C4-2B (cell line): ENCODE measurements around the gene DSCAM.

ENCODE experiments used
- H3K27ac ChIP-seq: fragments of 450-650 bp; 2 replicates; pipeline ENCODE4 v1.5.1; 2017
- ZFX ChIP-seq: fragments of 450-650 bp; IDR thresholded peaks from 2 replicates; pipeline ENCODE4 v1.6.1; 2017
- TF ChIP-seq, protein P1 (sequence below): fragments of 450-650 bp; conservative IDR thresholded peaks from 2 replicates; pipeline ENCODE4 v1.5.1; 2017; ENCODE audit warnings: mild to moderate bottlenecking

Gene DSCAM

DNA sequence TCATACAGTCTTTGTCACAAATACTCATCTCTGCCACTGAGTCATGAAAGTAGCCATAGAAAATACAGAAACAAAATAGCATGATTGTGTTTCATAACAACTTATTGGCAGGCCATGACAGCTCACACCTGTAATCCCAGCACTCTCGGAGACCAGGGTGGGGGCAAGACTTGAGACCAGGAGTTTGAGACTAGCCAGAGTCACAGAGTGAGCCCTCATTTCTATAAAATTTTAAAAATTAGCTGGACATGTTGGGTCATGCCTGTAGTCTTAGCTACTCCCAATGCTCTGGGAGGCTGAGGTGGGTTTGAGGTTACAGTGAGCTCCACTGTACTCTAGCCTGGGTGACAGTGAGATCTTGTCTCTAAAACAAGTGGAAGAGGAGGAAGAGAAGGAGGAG lies 568.6 kb downstream of the DSCAM start:
- no peak overlapping the region for H3K27ac ChIP-seq
- TF ChIP-seq, protein P1, sequence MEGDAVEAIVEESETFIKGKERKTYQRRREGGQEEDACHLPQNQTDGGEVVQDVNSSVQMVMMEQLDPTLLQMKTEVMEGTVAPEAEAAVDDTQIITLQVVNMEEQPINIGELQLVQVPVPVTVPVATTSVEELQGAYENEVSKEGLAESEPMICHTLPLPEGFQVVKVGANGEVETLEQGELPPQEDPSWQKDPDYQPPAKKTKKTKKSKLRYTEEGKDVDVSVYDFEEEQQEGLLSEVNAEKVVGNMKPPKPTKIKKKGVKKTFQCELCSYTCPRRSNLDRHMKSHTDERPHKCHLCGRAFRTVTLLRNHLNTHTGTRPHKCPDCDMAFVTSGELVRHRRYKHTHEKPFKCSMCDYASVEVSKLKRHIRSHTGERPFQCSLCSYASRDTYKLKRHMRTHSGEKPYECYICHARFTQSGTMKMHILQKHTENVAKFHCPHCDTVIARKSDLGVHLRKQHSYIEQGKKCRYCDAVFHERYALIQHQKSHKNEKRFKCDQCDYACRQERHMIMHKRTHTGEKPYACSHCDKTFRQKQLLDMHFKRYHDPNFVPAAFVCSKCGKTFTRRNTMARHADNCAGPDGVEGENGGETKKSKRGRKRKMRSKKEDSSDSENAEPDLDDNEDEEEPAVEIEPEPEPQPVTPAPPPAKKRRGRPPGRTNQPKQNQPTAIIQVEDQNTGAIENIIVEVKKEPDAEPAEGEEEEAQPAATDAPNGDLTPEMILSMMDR = no peak
- TF ChIP-seq ZFX = no peak

DNA sequence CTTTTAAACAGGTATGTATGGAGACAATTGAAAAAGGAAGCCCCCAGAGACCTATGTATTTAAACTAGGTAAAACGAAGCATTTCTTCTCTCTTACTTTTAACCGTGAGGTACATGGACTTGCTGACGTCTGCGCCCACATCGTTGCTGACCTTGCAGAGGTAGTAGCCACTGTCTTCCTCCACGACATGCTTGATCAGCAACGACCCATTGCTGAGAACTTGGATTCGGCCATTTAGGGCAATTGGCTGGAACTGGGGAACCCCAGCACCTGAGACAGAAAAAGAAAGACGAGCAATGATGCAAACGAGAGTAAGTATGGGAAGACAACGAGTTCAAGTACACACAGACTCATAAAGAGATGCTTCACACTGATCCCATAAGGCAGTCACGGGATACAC lies 571.0 kb downstream of the DSCAM start:
- no peak overlapping the region for H3K27ac ChIP-seq
- TF ChIP-seq ZFX = no peak

DNA sequence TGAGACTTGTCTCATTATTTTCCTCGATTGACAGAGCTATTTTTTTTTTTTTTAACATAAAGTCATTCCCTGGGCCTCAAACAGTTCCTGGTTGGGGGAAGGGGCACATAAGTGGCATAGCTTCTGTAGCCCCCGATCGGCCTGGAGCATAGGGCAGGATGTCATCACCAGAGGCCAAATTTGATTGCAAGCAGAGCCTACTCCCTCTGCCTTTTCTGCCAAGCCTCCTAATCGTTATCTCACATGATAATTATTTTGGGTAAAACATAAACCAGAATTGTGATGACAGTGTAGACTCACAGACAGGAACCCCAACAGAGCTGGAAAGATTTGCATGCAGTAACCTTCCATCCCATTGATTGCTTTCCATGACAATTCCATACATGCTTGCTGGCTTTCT lies 574.9 kb downstream of the DSCAM start:
- H3K27ac ChIP-seq = no peak overlapping the region
- no peak for TF ChIP-seq ZFX
- TF ChIP-seq, protein P1 = no peak

DNA sequence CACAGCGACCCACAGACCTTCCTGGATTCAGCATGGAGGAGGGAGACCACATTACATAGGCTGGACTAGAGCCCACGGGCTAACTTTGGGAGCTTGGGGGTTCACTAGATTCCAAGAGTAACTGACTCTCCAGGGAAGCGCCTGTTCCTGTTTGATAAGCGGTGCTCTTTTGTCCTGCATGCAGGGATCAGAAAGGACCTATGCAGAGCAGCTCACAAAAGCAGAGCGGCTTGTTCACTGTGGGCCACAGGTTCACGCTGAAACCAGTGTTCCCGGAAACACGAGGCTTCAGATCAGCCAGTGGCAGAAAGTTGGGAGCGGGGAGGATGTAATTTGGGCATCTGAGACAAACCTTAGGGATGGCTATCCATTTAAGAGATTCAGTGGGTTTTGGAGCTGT lies 575.8 kb downstream of the DSCAM start:
- no peak overlapping the region for H3K27ac ChIP-seq

DNA sequence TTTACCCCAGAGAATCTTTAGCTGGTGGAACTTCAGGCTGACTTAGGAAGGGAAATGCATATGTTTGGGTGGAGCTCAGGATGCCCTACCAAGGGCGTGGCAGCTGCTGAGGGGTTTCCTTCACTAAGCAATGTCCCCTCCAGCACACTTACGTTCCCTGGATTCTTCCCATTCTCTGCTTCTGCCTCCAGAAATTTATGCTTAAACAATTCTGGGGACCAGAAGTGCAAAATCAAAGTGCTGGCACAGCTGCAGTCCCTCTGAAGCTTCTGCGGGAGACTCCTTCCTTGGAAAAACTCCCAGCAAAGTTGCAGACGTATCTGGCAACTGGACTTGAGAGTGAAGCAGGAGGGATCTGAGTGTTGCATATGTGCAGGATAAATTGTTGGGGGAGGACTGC lies 576.9 kb downstream of the DSCAM start:
- no peak overlapping the region for H3K27ac ChIP-seq
- TF ChIP-seq, protein P1 = no peak
- TF ChIP-seq ZFX = no peak

More for the DNA sequence above, 575.8 kb downstream of the DSCAM start:
- TF ChIP-seq, protein P1 = no peak
- no peak for TF ChIP-seq ZFX

DNA sequence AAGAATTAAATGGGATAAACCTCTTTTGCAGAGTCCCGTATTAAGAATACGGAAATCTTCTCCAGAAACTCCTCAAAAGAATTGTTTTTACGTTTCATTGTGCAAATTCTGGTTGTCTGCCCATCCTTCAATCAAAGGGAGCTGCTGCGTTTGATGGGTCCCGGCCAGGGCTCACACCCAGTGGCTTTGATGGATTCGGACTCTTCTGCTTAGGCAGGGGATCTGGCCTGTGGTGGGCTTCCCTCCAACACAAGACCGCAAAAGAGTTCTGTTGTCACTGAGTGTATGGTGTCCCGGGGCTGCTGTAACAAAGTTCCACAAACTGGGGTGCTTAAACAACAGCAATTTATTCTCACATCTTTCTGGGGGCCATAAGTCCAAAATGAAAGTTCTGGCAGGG lies 577.7 kb downstream of the DSCAM start:
- TF ChIP-seq, protein P1 = no peak
- no peak for TF ChIP-seq ZFX
- no peak overlapping the region for H3K27ac ChIP-seq

DNA sequence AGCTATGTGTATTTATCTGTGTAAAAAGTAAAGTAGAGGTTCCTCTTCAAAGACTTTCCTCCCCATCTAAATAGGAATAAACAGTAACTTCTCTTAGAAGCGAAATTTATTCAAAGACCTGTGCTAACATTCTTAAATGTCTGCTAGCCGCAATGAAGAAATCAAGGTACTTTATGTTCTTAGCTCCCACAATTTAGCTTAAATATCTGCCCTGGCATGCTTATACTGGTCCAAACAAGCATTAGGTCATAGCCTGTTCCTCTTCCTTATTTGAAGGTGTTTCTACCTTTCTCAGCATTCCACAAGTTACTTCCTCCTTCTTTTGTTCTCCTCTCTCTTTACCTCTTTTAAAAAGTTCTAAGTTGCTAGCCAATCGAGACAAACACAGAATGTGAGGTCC lies 588.5 kb downstream of the DSCAM start:
- H3K27ac ChIP-seq = peak overlapping the region; percentile 26; the same call in 1 of the 2 replicates

DNA sequence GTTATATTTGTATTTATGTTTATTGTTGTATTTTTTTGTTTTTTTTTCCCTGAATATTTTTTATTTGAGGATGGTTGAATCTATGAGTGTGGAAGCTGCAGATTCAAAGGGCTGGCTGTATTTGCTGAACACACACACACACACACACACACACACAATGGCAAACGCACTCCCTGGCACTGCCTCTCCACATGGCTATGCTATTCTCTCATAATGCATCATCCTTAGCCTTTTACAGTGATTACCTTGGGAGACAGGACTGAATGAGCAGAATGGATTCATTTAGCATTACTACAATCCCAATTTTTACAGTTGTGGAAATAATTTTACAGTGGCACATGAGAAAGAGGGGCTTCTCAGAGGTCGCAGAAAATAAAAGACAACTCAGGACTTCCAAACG lies 589.6 kb downstream of the DSCAM start:
- H3K27ac ChIP-seq = no peak overlapping the region; the same call in 1 of the 2 replicates
- TF ChIP-seq, protein P1 = no peak
